ENCODE results near the gene MCTP2. TPM values are rescaled to one million over a fixed set of nuclear protein-coding genes. Genes with fewer than 3 reads are reported as not detected.

MCTP2 gene
- polyA plus RNA-seq, 4 donors: 18.4 to 20.4 (median 19.5) TPM

- no peak for DNase-seq (ENCODE audit: low read depth in 4 of 4, low spot score in 3 of 4)
Observed at GRCh38 chr15:94259863-94260262, 28.5 kb downstream of the MCTP2 start.

GRCh38 chr15:94262201-94262600 lies 30.8 kb downstream of the MCTP2 start:
- DNase-seq (ENCODE audit: low read depth in 4 of 4, low spot score in 3 of 4): no peak

DNA sequence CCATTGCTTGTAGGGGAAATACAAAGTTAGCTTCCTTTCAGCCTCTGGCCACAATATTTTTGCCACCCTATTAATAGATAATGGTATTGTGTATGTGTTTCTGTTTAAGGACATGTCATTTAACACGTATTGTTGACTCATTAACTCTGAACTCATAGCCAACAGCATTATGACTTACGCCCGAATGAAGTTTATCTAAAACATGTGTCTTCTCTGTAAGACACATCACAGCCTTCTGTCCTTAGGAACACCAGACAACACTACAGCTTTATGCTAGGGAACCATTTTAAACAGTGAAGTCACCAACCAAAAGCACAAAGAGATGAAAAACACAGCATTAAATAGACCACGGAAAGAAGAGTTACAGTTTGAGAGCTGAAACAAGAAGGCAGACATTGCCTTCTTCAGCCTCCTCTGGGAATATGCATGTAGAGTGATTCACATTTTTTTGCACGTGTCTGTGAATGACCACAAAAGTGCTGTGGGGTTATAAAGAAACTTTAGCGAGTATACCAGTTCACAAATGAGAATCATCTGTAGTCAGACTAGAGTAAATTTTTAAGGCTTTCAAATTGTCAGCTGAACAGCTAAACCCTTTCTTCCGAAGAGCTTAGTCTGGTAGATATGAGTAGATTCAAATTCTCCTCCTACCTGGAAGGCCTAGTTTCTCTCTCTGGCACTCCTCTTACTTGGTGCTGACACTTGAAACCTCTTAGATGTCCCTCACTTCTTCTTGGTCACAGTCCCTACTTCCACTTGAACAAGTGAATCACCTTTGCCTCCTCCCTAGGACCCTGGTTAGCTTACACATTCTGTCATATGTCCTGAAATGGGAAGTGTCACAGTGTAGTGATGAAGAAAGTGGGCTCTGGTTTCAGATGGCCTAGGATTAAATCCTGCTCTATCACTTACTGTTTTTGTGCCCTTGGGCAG lies 32.2 kb downstream of the MCTP2 start:
- DNase-seq (ENCODE audit: low read depth in 4 of 4, low spot score in 3 of 4): no peak

DNA sequence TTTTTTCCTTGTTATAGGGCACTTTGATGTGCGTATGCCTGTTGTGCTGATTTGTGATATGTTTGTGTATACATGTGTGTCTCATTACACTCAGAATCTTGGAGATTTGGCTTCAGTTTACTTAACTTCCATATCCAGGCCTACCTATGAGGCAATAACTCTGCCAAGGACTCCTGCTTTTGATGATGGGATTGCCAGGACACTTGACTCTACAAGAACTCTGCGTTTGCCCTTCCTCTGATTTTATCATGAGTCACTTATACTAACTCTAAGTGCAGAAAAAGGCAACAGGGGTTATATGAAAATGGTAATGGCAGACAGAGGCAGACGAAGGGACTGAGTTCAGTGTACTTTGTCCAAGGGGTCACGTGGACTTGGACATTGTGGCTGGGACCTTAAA lies 33.6 kb downstream of the MCTP2 start:
- no peak for DNase-seq (ENCODE audit: low read depth in 4 of 4, low spot score in 3 of 4)

GRCh38 chr15:94265982-94266381 lies 34.6 kb downstream of the MCTP2 start:
- no peak for DNase-seq (ENCODE audit: low read depth in 4 of 4, low spot score in 3 of 4)

GRCh38 chr15:94266789-94267188 lies 35.4 kb downstream of the MCTP2 start:
- DNase-seq (ENCODE audit: low read depth in 4 of 4, low spot score in 3 of 4): no peak

GRCh38 chr15:94269954-94270353 lies 38.6 kb downstream of the MCTP2 start:
- no peak for DNase-seq (ENCODE audit: low read depth in 4 of 4, low spot score in 3 of 4)

GRCh38 chr15:94270570-94270969 lies 39.2 kb downstream of the MCTP2 start:
- no peak for DNase-seq (ENCODE audit: low read depth in 4 of 4, low spot score in 3 of 4)

- no peak for DNase-seq (ENCODE audit: low read depth in 4 of 4, low spot score in 3 of 4)
Observed at GRCh38 chr15:94272251-94272898, 41.0 kb downstream of the MCTP2 start.

DNA sequence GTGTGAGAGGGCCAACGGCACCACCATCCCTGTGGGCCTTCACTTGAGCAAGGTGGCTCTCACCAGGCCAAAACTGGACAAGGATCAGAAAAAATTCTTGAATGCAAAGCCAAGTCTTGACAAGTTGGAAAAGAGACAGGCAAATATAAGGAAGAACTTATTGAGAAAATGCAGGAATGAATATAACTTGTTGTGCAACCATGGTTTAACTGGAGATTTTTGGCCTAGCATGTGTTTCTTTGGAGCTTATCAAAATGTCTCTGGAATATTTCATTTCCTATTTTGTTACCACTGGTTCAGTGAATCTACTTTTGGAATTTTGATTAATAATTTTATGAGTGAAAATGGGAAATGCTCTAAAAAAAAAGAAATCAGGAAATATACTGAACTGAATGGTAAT lies 42.5 kb downstream of the MCTP2 start:
- no peak for DNase-seq (ENCODE audit: low read depth in 4 of 4, low spot score in 3 of 4)

DNA sequence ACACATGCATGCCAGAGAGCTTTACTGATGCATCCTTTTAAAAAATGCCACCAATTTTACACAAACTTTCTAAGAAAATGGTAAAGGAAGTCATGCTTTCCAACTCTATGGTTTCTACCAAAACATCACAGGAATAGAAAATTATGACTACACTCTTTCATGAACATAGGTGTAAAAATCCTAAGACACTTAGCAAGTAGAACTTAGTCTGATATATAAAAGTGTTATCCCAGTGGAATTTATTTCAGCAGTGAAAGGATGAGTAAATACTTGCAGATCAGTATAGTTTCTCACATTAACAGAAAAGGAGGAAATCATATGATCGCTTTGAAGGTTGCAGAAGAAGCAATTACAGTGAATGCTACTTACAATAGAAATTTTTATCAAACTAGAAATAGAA lies 43.4 kb downstream of the MCTP2 start:
- no peak for DNase-seq (ENCODE audit: low read depth in 4 of 4, low spot score in 3 of 4)

GRCh38 chr15:94277485-94277884 lies 46.1 kb downstream of the MCTP2 start:
- DNase-seq (ENCODE audit: low read depth in 4 of 4, low spot score in 3 of 4): no peak

DNA sequence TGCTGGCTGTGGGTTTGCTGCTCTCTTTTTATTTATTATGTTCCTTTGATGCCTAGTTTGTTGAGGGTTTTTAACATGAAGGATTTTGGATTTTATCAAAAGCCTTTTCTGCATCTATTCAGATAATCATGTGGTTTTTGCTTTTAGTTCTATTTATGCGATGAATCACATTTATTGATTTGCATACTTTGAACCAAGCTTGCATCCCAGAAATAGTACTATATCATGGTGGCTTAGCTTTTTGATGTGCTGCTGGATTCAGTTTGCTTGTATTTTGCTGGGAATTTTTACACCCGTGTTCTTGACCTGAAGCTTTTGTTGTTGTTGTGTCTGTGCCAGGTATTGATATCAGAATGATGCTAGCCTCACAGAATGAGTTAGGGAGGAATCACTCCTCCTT lies 48.4 kb downstream of the MCTP2 start:
- DNase-seq (ENCODE audit: low read depth in 4 of 4, low spot score in 3 of 4): no peak

DNA sequence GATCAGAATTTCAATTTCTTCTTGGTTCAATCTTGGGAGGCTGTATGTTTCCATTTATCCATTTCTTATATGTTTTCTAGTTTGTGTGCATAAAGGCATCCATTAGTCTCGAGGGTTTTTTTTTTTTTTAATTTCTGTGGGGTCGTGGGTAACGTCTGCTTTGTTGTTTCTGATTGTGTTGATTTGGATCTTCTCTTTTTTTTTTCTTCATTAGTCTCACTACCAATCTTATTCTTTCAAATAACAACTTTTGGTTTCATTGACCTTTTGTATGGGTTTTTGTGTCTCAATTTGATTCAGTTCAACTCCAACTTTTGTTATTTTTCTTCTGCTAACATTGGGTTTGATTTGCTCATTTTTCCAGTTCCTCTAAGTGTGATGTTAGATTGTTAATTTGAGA lies 48.9 kb downstream of the MCTP2 start:
- no peak for DNase-seq (ENCODE audit: low read depth in 4 of 4, low spot score in 3 of 4)

- no peak for DNase-seq (ENCODE audit: low read depth in 4 of 4, low spot score in 3 of 4)
Observed at GRCh38 chr15:94282269-94283250, 51.2 kb downstream of the MCTP2 start.

DNA sequence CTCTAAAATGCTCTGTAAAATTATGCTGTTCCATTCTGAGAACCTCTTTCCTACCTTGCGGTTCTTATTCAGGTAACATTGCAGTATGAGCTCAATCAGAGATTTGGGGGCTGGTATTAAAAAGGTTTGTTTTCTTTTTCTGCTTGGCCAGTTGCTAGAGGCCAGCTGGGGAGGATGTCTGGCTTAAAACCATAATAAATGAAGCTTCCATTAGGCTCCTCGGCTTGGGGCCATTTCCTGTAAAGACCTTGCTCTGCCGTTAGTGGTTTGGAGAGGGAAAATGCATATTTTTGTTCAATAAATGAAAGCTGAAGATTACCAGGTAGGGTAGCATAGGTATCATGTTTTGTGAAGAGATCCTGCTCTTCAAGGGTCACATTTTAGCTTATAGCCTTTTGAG lies 55.2 kb downstream of the MCTP2 start:
- DNase-seq (ENCODE audit: low read depth in 4 of 4, low spot score in 3 of 4): no peak

- DNase-seq (ENCODE audit: low read depth in 4 of 4, low spot score in 3 of 4): no peak
Observed at GRCh38 chr15:94287794-94288246, 56.5 kb downstream of the MCTP2 start.

DNA sequence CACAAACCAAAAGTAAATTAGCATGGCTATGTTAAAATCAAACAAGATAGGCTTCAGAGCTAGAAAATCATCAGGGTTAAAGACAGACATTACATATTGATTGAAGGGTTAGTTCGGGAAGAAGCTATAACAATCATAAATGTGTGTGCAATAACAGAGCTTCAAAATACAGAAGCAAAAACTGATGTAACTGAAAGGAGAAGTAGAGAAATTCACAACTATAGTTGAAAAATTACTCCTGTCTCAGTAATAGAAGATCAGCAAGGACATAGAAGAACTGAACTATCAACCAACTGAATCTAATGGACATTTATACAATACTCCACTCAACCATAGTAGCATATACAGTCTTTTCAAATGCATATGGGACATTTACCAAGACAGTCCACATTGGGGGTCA lies 59.4 kb downstream of the MCTP2 start:
- DNase-seq (ENCODE audit: low read depth in 4 of 4, low spot score in 3 of 4): no peak

DNA sequence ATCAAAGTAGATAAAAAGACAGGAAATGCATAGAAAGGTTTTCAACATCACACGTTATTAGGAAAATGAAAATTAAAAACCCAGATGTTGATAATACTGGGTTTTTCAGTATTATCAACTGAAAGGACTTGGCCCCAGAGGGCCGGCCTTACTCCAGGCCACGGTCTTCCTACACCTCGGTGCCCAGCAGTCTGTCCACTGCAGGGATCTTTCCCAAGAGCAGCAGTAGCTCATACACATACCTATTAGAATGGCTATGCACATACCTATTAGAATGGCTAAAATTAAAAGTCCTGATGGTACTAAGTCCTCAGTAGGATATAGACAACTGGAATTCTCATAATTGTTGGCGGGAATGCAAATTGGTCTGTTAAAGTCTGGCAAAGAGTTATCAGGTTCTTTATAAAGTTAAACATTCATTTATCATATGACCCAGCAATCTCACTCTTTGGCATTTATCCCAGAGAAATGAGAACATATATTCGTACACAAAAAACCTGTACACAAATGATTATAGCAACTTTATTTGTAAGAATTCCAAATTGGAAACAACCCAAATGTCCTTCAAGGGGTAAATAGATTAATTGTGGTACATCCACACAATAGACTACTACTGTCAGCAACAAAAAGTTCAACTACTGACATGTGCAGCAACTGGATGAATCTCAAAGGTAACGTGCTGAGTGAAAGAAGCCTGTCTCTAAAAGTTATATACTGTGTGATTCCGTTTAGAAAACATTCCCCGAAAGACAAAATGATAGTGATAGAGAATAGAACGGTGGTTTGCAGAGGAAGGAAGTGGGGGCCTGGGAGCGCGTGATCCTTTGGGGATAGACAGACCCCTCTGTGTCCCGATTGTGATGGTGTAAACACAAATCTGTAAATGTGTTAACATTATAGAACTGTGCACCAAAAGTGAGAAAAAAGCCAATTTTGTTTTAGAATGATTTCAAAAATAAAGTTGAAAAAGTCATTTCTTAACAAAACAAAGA lies 62.3 kb downstream of the MCTP2 start:
- no peak for DNase-seq (ENCODE audit: low read depth in 4 of 4, low spot score in 3 of 4)

GRCh38 chr15:94294556-94294955 lies 63.2 kb downstream of the MCTP2 start:
- DNase-seq (ENCODE audit: low read depth in 4 of 4, low spot score in 3 of 4): no peak
